ENCODE measurements around the gene BOLA1.
"Not testable (repeated sequence)": the region's sequence is repeated elsewhere in the genome, so short reads cannot be mapped to it uniquely, and the experiment has no call there.

BOLA1 gene

GRCh38 chr1:149936170-149936991 lies 37.0 kb downstream of the BOLA1 start, which contains the start of gene MTMR11:
MTMR11 (minus strand) TSS chr1:149936879; CDS start chr1:149936647, 232 bp downstream.
- Histone ChIP-seq H3K27me3 (ENCODE audit: control insufficient read depth in 1 of 2, insufficient read depth in 2 of 2, low read length in 2 of 2) (no peaks in the 10 kb centered on the region), H3K4me3 (ENCODE audit: low read depth in 1 of 2, low read length in 2 of 2) (peak within 1 kb of the TSS; percentile 72 to 91), H3K27ac (ENCODE audit: low read depth, low read length) (peak within 1 kb of the TSS; percentile 61), H3K4me1 (ENCODE audit: insufficient read depth, low read length) (peaks cover 38% of the 10 kb centered on the region), H3K9ac (ENCODE audit: low read length) (peak within 1 kb of the TSS; percentile 75), H3K9me3 (ENCODE audit: low read length) (no peaks in the 10 kb centered on the region), H3K36me3 (ENCODE audit: insufficient read depth, low read length) (peaks cover 26% of the 10 kb centered on the region)

GRCh38 chr1:149936992-149937705 lies 37.8 kb downstream of the BOLA1 start:
- no peaks in the 10 kb centered on the region for H3K9me3 ChIP-seq (ENCODE audit: low read length)
- peak overlapping the region; percentile 72 to 91 for H3K4me3 ChIP-seq (ENCODE audit: low read depth in 1 of 2, low read length in 2 of 2)
- H3K4me1 ChIP-seq (ENCODE audit: insufficient read depth, low read length): peaks cover 38% of the 10 kb centered on the region
- peaks cover 19% of the 10 kb centered on the region for H3K36me3 ChIP-seq (ENCODE audit: insufficient read depth, low read length)
- peak overlapping the region; percentile 75 for H3K9ac ChIP-seq (ENCODE audit: low read length)
- no peaks in the 10 kb centered on the region for H3K27me3 ChIP-seq (ENCODE audit: control insufficient read depth in 1 of 2, insufficient read depth in 2 of 2, low read length in 2 of 2)
- peak overlapping the region; percentile 61 for H3K27ac ChIP-seq (ENCODE audit: low read depth, low read length)

- Histone ChIP-seq H3K4me1 (ENCODE audit: insufficient read depth, low read length) (peaks cover 38% of the 10 kb centered on the region), H3K27ac (ENCODE audit: low read depth, low read length) (peak overlapping the region; percentile 61), H3K36me3 (ENCODE audit: insufficient read depth, low read length) (peaks cover 16% of the 10 kb centered on the region), H3K4me3 (ENCODE audit: low read depth in 1 of 2, low read length in 2 of 2) (no peak overlapping the region), H3K9me3 (ENCODE audit: low read length) (no peaks in the 10 kb centered on the region), H3K27me3 (ENCODE audit: control insufficient read depth in 1 of 2, insufficient read depth in 2 of 2, low read length in 2 of 2) (no peaks in the 10 kb centered on the region), H3K9ac (ENCODE audit: low read length) (no peak overlapping the region)
Observed at GRCh38 chr1:149937759-149938158, 38.4 kb downstream of the BOLA1 start.

- not testable (repeated sequence) for H3K9ac ChIP-seq (ENCODE audit: low read length); H3K9me3 ChIP-seq (ENCODE audit: low read length); H3K27me3 ChIP-seq (ENCODE audit: control insufficient read depth in 1 of 2, insufficient read depth in 2 of 2, low read length in 2 of 2)
- Histone ChIP-seq H3K4me1 (ENCODE audit: insufficient read depth, low read length) (peaks cover 38% of the 10 kb centered on the region), H3K27ac (ENCODE audit: low read depth, low read length) (peak overlapping the region; percentile 65), H3K36me3 (ENCODE audit: insufficient read depth, low read length) (peaks cover 14% of the 10 kb centered on the region), H3K4me3 (ENCODE audit: low read depth in 1 of 2, low read length in 2 of 2) (peak overlapping the region in 1 of 2 donors; percentile 48)
Observed at GRCh38 chr1:149938668-149939003, 39.3 kb downstream of the BOLA1 start.

GRCh38 chr1:149940427-149940826 lies 41.1 kb downstream of the BOLA1 start:
- no peak overlapping the region for H3K9ac ChIP-seq (ENCODE audit: low read length)
- peaks cover 35% of the 10 kb centered on the region for H3K4me1 ChIP-seq (ENCODE audit: insufficient read depth, low read length)

GRCh38 chr1:149942207-149942606 lies 42.8 kb downstream of the BOLA1 start:
- Histone ChIP-seq H3K4me3 (ENCODE audit: low read depth in 1 of 2, low read length in 2 of 2) (no peak overlapping the region), H3K36me3 (ENCODE audit: insufficient read depth, low read length) (peaks cover 27% of the 10 kb centered on the region), H3K27ac (ENCODE audit: low read depth, low read length) (no peak overlapping the region)

More at GRCh38 chr1:149940427-149940826, 41.1 kb downstream of the BOLA1 start:
- Histone ChIP-seq H3K36me3 (ENCODE audit: insufficient read depth, low read length) (peaks cover 20% of the 10 kb centered on the region), H3K4me3 (ENCODE audit: low read depth in 1 of 2, low read length in 2 of 2) (no peak overlapping the region), H3K9me3 (ENCODE audit: low read length) (no peaks in the 10 kb centered on the region), H3K27ac (ENCODE audit: low read depth, low read length) (peak overlapping the region; percentile 52), H3K27me3 (ENCODE audit: control insufficient read depth in 1 of 2, insufficient read depth in 2 of 2, low read length in 2 of 2) (no peaks in the 10 kb centered on the region)

GRCh38 chr1:149942885-149943284 lies 43.5 kb downstream of the BOLA1 start:
- no peak overlapping the region for H3K9ac ChIP-seq (ENCODE audit: low read length)
- H3K4me3 ChIP-seq (ENCODE audit: low read depth in 1 of 2, low read length in 2 of 2): no peak overlapping the region
- H3K27me3 ChIP-seq (ENCODE audit: control insufficient read depth in 1 of 2, insufficient read depth in 2 of 2, low read length in 2 of 2): no peaks in the 10 kb centered on the region
- no peaks in the 10 kb centered on the region for H3K9me3 ChIP-seq (ENCODE audit: low read length)
- H3K4me1 ChIP-seq (ENCODE audit: insufficient read depth, low read length): peaks cover 16% of the 10 kb centered on the region
- H3K36me3 ChIP-seq (ENCODE audit: insufficient read depth, low read length): peaks cover 33% of the 10 kb centered on the region
- no peak overlapping the region for H3K27ac ChIP-seq (ENCODE audit: low read depth, low read length)

More at GRCh38 chr1:149942207-149942606, 42.8 kb downstream of the BOLA1 start:
- H3K9ac ChIP-seq (ENCODE audit: low read length): no peak overlapping the region
- peaks cover 23% of the 10 kb centered on the region for H3K4me1 ChIP-seq (ENCODE audit: insufficient read depth, low read length)
- no peaks in the 10 kb centered on the region for H3K9me3 ChIP-seq (ENCODE audit: low read length)
- no peaks in the 10 kb centered on the region for H3K27me3 ChIP-seq (ENCODE audit: control insufficient read depth in 1 of 2, insufficient read depth in 2 of 2, low read length in 2 of 2)

GRCh38 chr1:149945206-149945605 lies 45.8 kb downstream of the BOLA1 start:
- Histone ChIP-seq H3K4me1 (ENCODE audit: insufficient read depth, low read length) (no peaks in the 10 kb centered on the region), H3K9ac (ENCODE audit: low read length) (no peak overlapping the region), H3K9me3 (ENCODE audit: low read length) (no peaks in the 10 kb centered on the region), H3K4me3 (ENCODE audit: low read depth in 1 of 2, low read length in 2 of 2) (no peak overlapping the region), H3K36me3 (ENCODE audit: insufficient read depth, low read length) (peaks cover 50% of the 10 kb centered on the region), H3K27ac (ENCODE audit: low read depth, low read length) (no peak overlapping the region), H3K27me3 (ENCODE audit: control insufficient read depth in 1 of 2, insufficient read depth in 2 of 2, low read length in 2 of 2) (no peaks in the 10 kb centered on the region)

GRCh38 chr1:149949911-149950310 lies 50.5 kb downstream of the BOLA1 start:
- Histone ChIP-seq H3K4me1 (ENCODE audit: insufficient read depth, low read length) (no peaks in the 10 kb centered on the region), H3K9ac (ENCODE audit: low read length) (no peak overlapping the region), H3K27me3 (ENCODE audit: control insufficient read depth in 1 of 2, insufficient read depth in 2 of 2, low read length in 2 of 2) (no peaks in the 10 kb centered on the region), H3K36me3 (ENCODE audit: insufficient read depth, low read length) (peaks cover 37% of the 10 kb centered on the region), H3K4me3 (ENCODE audit: low read depth in 1 of 2, low read length in 2 of 2) (no peak overlapping the region), H3K9me3 (ENCODE audit: low read length) (no peaks in the 10 kb centered on the region), H3K27ac (ENCODE audit: low read depth, low read length) (no peak overlapping the region)
